Tibial nerve (tissue), 4 donors: ENCODE results near the gene MGAT3. TPM values are rescaled to one million over a fixed set of nuclear protein-coding genes. Genes with fewer than 3 reads are reported as not detected.

Source experiments
- DNase-seq, 2 donors: peaks; one replicate each; pipeline ENCODE4 v3.0.0-alpha.2; 2019; ENCODE audit warnings: low spot score in 2 of 2
- H3K27ac ChIP-seq, 4 donors: fragments of 200-600 bp; sonication (generic) in 3 of 4; one replicate each; pipeline ENCODE4 v1.5.1; 2017 to 2019; ENCODE audit warnings: mild to moderate bottlenecking in 1 of 4
- H3K27me3 ChIP-seq, 2 donors: fragments of 200-600 bp; sonication (generic) in 1 of 2; one replicate each; pipeline versions ENCODE4 v1.5.1 to v1.6.0; 2017 to 2019
- H3K36me3 ChIP-seq, 3 donors: fragments of 200-600 bp; sonication (generic); one replicate each; pipeline ENCODE4 v1.5.1; 2018 to 2019
- H3K4me1 ChIP-seq, 4 donors: fragments of 200-600 bp; sonication (generic) in 3 of 4; one replicate each; pipeline ENCODE4 v1.5.1; 2017 to 2019
- H3K4me3 ChIP-seq, 4 donors: fragments of 200-600 bp; sonication (generic) in 3 of 4; one replicate each; pipeline ENCODE4 v1.5.1; 2017 to 2019; ENCODE audit warnings: mild to moderate bottlenecking in 1 of 4, moderate library complexity in 1 of 4
- H3K9me3 ChIP-seq, 4 donors: fragments of 200-600 bp; sonication (generic) in 3 of 4; one replicate each; pipeline ENCODE4 v1.5.1; 2017 to 2019
- EP300 ChIP-seq, 2 donors: sonication (generic); formaldehyde crosslinking; IDR thresholded peaks; one replicate each; pipeline ENCODE4 v1.6.1; 2017; ENCODE audit warnings: antibody characterized with exemption in 2 of 2, mild to moderate bottlenecking in 1 of 2
- POLR2A ChIP-seq, 2 donors: fragments of 450-650 bp; IDR thresholded peaks; one replicate each; pipeline ENCODE4 v1.6.1; 2017; ENCODE audit warnings: antibody characterized with exemption in 2 of 2, mild to moderate bottlenecking in 2 of 2, moderate library complexity in 2 of 2
- WGBS, 2 donors: methylation state at CpG; one replicate each; pipeline ENCODE4 v1.1.5; 2018; 5-methylcytosine and 5-hydroxymethylcytosine counted together
- total RNA-seq, 4 donors: library from RNA; depleted of rRNA; stranded (reverse); fragments of >200 nt; gene quantifications; one replicate each; pipeline ENCODE4 v1.1.0, GENCODE V29; 2016
- TF ChIP-seq, protein P1 (sequence below), 5 experiments: fragments of 200-600 bp in 3 of 5; fragments of 450-650 bp in 2 of 5; sonication (generic) in 3 of 5; IDR thresholded peaks; one replicate each; pipeline ENCODE4 v1.5.1; 2016 to 2019; ENCODE audit warnings: antibody characterized with exemption in 5 of 5, mild to moderate bottlenecking in 3 of 5, moderate library complexity in 2 of 5

Gene MGAT3, protein sequence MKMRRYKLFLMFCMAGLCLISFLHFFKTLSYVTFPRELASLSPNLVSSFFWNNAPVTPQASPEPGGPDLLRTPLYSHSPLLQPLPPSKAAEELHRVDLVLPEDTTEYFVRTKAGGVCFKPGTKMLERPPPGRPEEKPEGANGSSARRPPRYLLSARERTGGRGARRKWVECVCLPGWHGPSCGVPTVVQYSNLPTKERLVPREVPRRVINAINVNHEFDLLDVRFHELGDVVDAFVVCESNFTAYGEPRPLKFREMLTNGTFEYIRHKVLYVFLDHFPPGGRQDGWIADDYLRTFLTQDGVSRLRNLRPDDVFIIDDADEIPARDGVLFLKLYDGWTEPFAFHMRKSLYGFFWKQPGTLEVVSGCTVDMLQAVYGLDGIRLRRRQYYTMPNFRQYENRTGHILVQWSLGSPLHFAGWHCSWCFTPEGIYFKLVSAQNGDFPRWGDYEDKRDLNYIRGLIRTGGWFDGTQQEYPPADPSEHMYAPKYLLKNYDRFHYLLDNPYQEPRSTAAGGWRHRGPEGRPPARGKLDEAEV
- total RNA-seq: 10 to 100 TPM; 26.2 to 32.7 (median 32.2) TPM

DNA sequence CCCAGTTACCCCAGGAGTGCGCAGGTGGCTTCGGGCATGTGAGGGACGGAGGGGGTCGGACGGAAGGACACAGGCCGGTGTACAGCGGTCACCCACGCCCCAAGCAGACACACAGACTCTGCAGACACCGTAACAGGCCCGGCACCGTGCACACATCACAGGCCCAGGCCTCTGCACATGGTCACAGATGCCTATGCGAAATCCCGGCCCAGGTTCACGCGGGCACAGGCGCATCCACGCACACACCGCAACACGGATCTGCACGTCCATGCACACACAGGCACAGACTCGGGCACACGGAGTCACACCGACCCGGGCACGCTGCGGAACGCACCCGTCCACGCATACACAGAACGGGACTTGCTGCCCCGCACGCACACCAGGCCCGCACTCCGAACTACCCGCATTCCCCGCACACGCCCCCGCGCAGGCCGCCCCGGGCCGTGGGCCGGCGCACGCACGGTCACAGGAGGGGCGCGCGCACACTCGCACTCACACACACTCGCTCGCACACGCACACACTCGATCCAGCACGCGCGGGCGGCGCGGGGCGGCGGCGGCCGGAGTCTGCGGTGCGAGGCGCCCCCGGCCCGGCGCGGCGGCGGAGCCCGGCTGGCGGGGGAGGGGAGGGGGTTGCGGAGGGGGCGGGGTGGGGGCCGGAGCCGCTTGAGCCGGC is at the start of gene MGAT3:
Gene MGAT3 (plus strand): TSS at position 491 of the 676 bp plus-strand sequence. CDS start 30,336 bp downstream, outside the sequence.
- Histone ChIP-seq H3K4me3 (peak within 1 kb of the TSS; percentile 41 to 85 (median 61)), H3K36me3 (no peaks in the 10 kb centered on the region), H3K9me3 (no peaks in the 10 kb centered on the region), H3K27me3 (peaks cover 0 to 4% of the 10 kb centered on the region in 2 donors), H3K4me1 (peaks cover 0 to 83% (median 20%) of the 10 kb centered on the region in 4 donors), H3K27ac (peak within 1 kb of the TSS; percentile 84 to 95 (median 95))
- DNase-seq: no peak
- TF ChIP-seq, protein P1, sequence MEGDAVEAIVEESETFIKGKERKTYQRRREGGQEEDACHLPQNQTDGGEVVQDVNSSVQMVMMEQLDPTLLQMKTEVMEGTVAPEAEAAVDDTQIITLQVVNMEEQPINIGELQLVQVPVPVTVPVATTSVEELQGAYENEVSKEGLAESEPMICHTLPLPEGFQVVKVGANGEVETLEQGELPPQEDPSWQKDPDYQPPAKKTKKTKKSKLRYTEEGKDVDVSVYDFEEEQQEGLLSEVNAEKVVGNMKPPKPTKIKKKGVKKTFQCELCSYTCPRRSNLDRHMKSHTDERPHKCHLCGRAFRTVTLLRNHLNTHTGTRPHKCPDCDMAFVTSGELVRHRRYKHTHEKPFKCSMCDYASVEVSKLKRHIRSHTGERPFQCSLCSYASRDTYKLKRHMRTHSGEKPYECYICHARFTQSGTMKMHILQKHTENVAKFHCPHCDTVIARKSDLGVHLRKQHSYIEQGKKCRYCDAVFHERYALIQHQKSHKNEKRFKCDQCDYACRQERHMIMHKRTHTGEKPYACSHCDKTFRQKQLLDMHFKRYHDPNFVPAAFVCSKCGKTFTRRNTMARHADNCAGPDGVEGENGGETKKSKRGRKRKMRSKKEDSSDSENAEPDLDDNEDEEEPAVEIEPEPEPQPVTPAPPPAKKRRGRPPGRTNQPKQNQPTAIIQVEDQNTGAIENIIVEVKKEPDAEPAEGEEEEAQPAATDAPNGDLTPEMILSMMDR (IDR thresholded peaks at IDR 0.05): no peak
- TF ChIP-seq EP300 (IDR thresholded peaks at IDR 0.05): peak in 1 of 2 donors; percentile 21
- WGBS, 2 donors: 33 to 36% methylated on average over 29 to 40 of the region's 80 CpGs

DNA sequence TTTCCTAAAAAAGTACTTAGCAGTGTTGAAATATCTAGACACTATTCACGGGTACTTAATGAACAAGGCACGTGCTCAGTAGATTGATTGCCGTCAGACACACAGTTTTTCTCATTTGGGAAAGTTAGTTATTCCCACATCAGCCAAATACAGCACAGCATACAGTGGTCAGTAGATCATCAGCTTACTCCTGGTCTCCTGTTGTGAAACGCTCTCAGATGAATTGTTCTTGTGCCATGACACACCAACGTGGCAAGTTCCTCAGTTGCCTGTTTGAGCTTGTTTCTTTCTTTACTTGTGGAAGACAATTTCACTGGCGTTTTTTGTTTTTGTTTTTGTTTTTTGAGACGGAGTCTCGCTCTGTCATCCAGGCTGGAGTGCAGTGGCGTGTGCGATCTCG is 48.6 kb upstream of the MGAT3 start:
- Histone ChIP-seq H3K27ac (peak overlapping the region; percentile 46 to 90 (median 78)), H3K27me3 (no peaks in the 10 kb centered on the region), H3K9me3 (no peaks in the 10 kb centered on the region), H3K36me3 (peaks cover 0 to 2% (median 0%) of the 10 kb centered on the region in 3 donors), H3K4me1 (peaks cover 0 to 96% (median 29%) of the 10 kb centered on the region in 4 donors), H3K4me3 (no peak overlapping the region)
- peak in 1 of 2 donors; percentile 33 for DNase-seq
- WGBS, 2 donors: 56 to 61% methylated on average over 11 of the region's 11 CpGs
- TF ChIP-seq, protein P1 (IDR thresholded peaks at IDR 0.05): no peak
- peak in 1 of 2 donors; percentile 58 for TF ChIP-seq EP300 (IDR thresholded peaks at IDR 0.05)

DNA sequence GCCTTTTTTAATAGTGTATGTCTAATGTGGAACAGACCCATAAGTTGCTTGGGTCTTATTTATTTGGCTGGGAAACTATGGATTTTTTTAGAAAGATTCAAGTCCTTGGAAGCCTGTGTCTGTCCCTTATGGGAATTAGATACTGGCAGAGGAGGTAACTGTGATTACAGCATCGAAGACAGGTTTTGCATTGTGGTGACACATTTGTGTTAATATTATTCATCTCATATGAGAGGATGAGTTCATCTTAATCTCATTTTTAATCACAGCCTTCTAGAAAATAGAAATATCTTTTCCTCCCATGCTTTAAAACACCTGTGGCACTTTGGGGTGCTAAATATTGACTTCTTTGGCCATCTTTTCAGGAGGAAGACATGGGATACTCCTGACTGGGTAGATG is 48.0 kb upstream of the MGAT3 start:
- no peak for DNase-seq
- 64 to 81% methylated on average over 1 of the region's 1 CpG for WGBS, 2 donors
- H3K4me1 ChIP-seq: peaks cover 0 to 97% (median 33%) of the 10 kb centered on the region in 4 donors

DNA sequence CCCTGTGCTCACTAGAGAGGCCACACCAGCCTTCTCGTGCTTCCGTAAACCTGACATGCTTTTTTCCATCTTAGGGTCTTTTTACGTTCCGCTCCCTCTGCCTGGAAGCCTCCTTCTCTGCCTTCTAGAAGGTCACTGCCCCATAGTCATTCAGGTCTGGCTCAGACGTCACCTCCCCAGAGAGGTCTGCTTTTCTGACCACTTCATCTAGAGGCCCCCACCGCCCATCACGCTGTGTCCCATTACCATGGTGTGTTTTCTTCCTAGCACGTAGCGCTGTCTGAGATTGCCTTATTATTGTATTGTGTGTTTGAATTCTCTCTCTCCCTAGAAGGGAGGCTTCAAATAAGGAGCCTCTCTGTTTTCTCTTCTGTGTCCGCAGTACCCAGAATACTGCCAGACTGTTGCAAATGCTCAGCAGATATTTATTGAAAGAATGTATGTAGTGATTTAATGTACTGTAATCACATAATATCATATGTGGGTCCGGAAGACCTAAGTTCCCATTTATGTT is 47.2 kb upstream of the MGAT3 start:
- DNase-seq: no peak
- H3K27ac ChIP-seq: peak overlapping the region; percentile 6 to 90 (median 78)
- no peak for TF ChIP-seq POLR2A (IDR thresholded peaks at IDR 0.05)
- TF ChIP-seq EP300 (IDR thresholded peaks at IDR 0.05): no peak
- TF ChIP-seq, protein P1 (IDR thresholded peaks at IDR 0.05): no peak
- H3K27me3 ChIP-seq: no peaks in the 10 kb centered on the region
- H3K36me3 ChIP-seq: no peaks in the 10 kb centered on the region
- peaks cover 0 to 97% (median 40%) of the 10 kb centered on the region in 4 donors for H3K4me1 ChIP-seq
- no peak overlapping the region for H3K4me3 ChIP-seq
- H3K9me3 ChIP-seq: no peaks in the 10 kb centered on the region
- 58 to 69% methylated on average over 11 of the region's 11 CpGs for WGBS, 2 donors

More for the DNA sequence above, 48.0 kb upstream of the MGAT3 start:
- H3K9me3 ChIP-seq: no peaks in the 10 kb centered on the region
- no peak for TF ChIP-seq POLR2A (IDR thresholded peaks at IDR 0.05)
- TF ChIP-seq, protein P1 (IDR thresholded peaks at IDR 0.05): no peak
- TF ChIP-seq EP300 (IDR thresholded peaks at IDR 0.05): no peak
- no peak overlapping the region for H3K4me3 ChIP-seq
- H3K36me3 ChIP-seq: no peaks in the 10 kb centered on the region
- H3K27ac ChIP-seq: peak overlapping the region; percentile 46 to 90 (median 78)
- no peaks in the 10 kb centered on the region for H3K27me3 ChIP-seq
